Measurements from ENCODE around the gene ZNF146.
"Not testable (repeated sequence)": the region's sequence is repeated elsewhere in the genome, so short reads cannot be mapped to it uniquely, and the experiment has no call there.

ZNF146 gene

GRCh38 chr19:36225219-36225892, 10.4 kb downstream of the ZNF146 start:
- no peak for DNase-seq

GRCh38 chr19:36233626-36234025, 18.7 kb downstream of the ZNF146 start:
- DNase-seq: not testable (repeated sequence)

GRCh38 chr19:36236304-36236945, 21.5 kb downstream of the ZNF146 start:
- DNase-seq: no peak

- DNase-seq: no peak
These were observed 22.0 kb downstream of the ZNF146 start for GRCh38 chr19:36236946-36237310.

GRCh38 chr19:36244066-36244465, 29.2 kb downstream of the ZNF146 start:
- no peak for DNase-seq

GRCh38 chr19:36245210-36246005, 30.5 kb downstream of the ZNF146 start:
- peak; percentile 78 for DNase-seq

- DNase-seq: no peak
These were observed 31.1 kb downstream of the ZNF146 start for GRCh38 chr19:36246006-36246481.

- DNase-seq: no peak
These were observed 37.1 kb downstream of the ZNF146 start for GRCh38 chr19:36252047-36252446.

GRCh38 chr19:36254848-36255247, 39.9 kb downstream of the ZNF146 start:
- no peak for DNase-seq

GRCh38 chr19:36255316-36255715, 40.4 kb downstream of the ZNF146 start:
- DNase-seq: no peak

- DNase-seq: no peak
These were observed 41.2 kb downstream of the ZNF146 start for GRCh38 chr19:36256064-36256463.

GRCh38 chr19:36256853-36257519, 42.1 kb downstream of the ZNF146 start:
- no peak for DNase-seq

GRCh38 chr19:36257520-36257876, 42.6 kb downstream of the ZNF146 start:
- DNase-seq: peak; percentile 76

GRCh38 chr19:36258028-36258875, 43.3 kb downstream of the ZNF146 start:
- DNase-seq: peak; percentile 9

- no peak for DNase-seq
These were observed 44.3 kb downstream of the ZNF146 start for GRCh38 chr19:36259211-36259610.

GRCh38 chr19:36265064-36265463, 50.2 kb downstream of the ZNF146 start:
- DNase-seq: no peak

GRCh38 chr19:36265856-36266374, 51.0 kb downstream of the ZNF146 start:
- no peak for DNase-seq

- DNase-seq: no peak
These were observed 51.6 kb downstream of the ZNF146 start for GRCh38 chr19:36266375-36266961.

- no peak for DNase-seq
These were observed 52.3 kb downstream of the ZNF146 start for GRCh38 chr19:36267061-36267845.

- DNase-seq: not testable (repeated sequence)
These were observed 53.2 kb downstream of the ZNF146 start for GRCh38 chr19:36268081-36268480.
